DOHH2 (cell line): ENCODE data around the gene VAV1.

Experiments used
- H3F3A ChIP-seq: fragments of 200-600 bp; sonication (generic), shearing (Covaris generic); 2 replicates; pipeline ENCODE4 v1.6.0; 2016; ENCODE audit warnings: antibody characterized with exemption, mild to moderate bottlenecking; ENCODE audit not compliant: control insufficient read depth, insufficient read depth
- H3K27ac ChIP-seq: fragments of 200-600 bp; sonication (generic); 2 replicates; pipeline ENCODE4 v1.5.1; 2014; ENCODE audit warnings: low read depth, mild to moderate bottlenecking, low read length, moderate library complexity
- H3K27me3 ChIP-seq: fragments of 200-600 bp; sonication (generic); 2 replicates; pipeline ENCODE4 v1.6.1; 2014; ENCODE audit warnings: mild to moderate bottlenecking, low read length, mixed read lengths; ENCODE audit not compliant: control insufficient read depth
- H3K36me3 ChIP-seq: fragments of 200-600 bp; sonication (generic); 2 replicates; pipeline ENCODE4 v1.6.1; 2014; ENCODE audit warnings: mild to moderate bottlenecking, low read length, moderate library complexity, mixed read lengths; ENCODE audit not compliant: control insufficient read depth
- H3K4me1 ChIP-seq: fragments of 200-600 bp; sonication (generic); 2 replicates; pipeline ENCODE4 v1.6.1; 2014; ENCODE audit warnings: mild to moderate bottlenecking, low read length, mixed read lengths; ENCODE audit not compliant: control insufficient read depth
- H3K4me2 ChIP-seq: fragments of 200-600 bp; sonication (generic); 2 replicates; pipeline ENCODE4 v1.6.0; 2014; ENCODE audit warnings: mild to moderate bottlenecking, low read length, moderate library complexity
- H3K4me3 ChIP-seq: fragments of 200-600 bp; sonication (generic); 2 replicates; pipeline ENCODE4 v1.5.1; 2014; ENCODE audit warnings: mild to moderate bottlenecking, low read length, mixed read lengths
- H3K79me2 ChIP-seq: fragments of 200-600 bp; sonication (generic); 2 replicates; pipeline ENCODE4 v1.6.1; 2014; ENCODE audit warnings: mild to moderate bottlenecking, low read length, mixed read lengths; ENCODE audit not compliant: control insufficient read depth
- H3K9me2 ChIP-seq: fragments of 200-600 bp; sonication (generic); replicated peaks from 2 replicates; pipeline ENCODE4 v1.6.1; 2014; ENCODE audit warnings: mild to moderate bottlenecking, low read length, mixed read lengths; ENCODE audit not compliant: control insufficient read depth
- H3K9me3 ChIP-seq: fragments of 200-600 bp; sonication (generic); 2 replicates; pipeline ENCODE4 v1.6.1; 2014; ENCODE audit warnings: antibody characterized with exemption, low read length, mixed read lengths; ENCODE audit not compliant: control insufficient read depth, insufficient read depth
- H4K20me1 ChIP-seq: fragments of 200-600 bp; sonication (generic); 2 replicates; pipeline ENCODE4 v1.6.0; 2014; ENCODE audit warnings: low read depth, mild to moderate bottlenecking, antibody characterized with exemption, low read length, moderate library complexity; ENCODE audit not compliant: control insufficient read depth, insufficient read depth
- EZH2phosphoT487 ChIP-seq: fragments of 200-600 bp; sonication (generic); IDR thresholded peaks from 2 replicates; pipeline ENCODE4 v1.6.1; 2017; ENCODE audit warnings: borderline replicate concordance, mild to moderate bottlenecking, antibody characterized with exemption, low read length, moderate library complexity, mixed read lengths
- TF ChIP-seq, protein P1 (sequence below): fragments of 200-600 bp; sonication (generic); IDR thresholded peaks from one replicate; pipeline ENCODE4 v1.5.1; 2014; ENCODE audit warnings: antibody characterized with exemption, mild to moderate bottlenecking, low read depth, low read length; ENCODE audit not compliant: poor library complexity, severe bottlenecking

The VAV1 gene

DNA sequence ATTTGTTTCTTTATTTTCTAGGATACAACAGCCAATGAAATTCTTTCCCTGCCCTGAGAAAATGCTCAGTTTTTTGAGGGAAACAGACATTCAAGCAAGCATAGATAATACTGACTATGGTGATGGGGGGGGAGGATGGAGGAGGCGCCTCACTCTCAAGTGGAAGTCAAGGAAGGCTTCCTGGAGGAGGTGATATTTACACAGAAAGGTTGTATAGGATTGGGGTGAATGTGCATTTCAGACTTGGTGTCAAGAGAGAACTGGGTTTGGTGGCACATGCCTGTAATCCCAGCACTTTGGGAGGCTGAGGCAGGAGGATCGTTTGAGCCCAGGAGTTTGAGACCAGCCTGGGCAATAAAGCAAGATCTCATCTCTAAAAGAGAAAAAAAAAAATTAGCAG, 102.7 kb downstream of the VAV1 start:
- H3K36me3 ChIP-seq, result no peaks in the 10 kb centered on the region
- no peak overlapping the region for H3K4me3 ChIP-seq
- TF ChIP-seq, protein P1, sequence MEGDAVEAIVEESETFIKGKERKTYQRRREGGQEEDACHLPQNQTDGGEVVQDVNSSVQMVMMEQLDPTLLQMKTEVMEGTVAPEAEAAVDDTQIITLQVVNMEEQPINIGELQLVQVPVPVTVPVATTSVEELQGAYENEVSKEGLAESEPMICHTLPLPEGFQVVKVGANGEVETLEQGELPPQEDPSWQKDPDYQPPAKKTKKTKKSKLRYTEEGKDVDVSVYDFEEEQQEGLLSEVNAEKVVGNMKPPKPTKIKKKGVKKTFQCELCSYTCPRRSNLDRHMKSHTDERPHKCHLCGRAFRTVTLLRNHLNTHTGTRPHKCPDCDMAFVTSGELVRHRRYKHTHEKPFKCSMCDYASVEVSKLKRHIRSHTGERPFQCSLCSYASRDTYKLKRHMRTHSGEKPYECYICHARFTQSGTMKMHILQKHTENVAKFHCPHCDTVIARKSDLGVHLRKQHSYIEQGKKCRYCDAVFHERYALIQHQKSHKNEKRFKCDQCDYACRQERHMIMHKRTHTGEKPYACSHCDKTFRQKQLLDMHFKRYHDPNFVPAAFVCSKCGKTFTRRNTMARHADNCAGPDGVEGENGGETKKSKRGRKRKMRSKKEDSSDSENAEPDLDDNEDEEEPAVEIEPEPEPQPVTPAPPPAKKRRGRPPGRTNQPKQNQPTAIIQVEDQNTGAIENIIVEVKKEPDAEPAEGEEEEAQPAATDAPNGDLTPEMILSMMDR, result no peak
- TF ChIP-seq EZH2phosphoT487, result no peak
- no peak overlapping the region for H3K4me2 ChIP-seq
- H4K20me1 ChIP-seq, result no peaks in the 10 kb centered on the region
- no peak overlapping the region for H3K27ac ChIP-seq
- no peaks in the 10 kb centered on the region for H3K4me1 ChIP-seq
- no peaks in the 10 kb centered on the region for H3F3A ChIP-seq
- no peaks in the 10 kb centered on the region for H3K9me3 ChIP-seq
- no peaks in the 10 kb centered on the region for H3K79me2 ChIP-seq
- no peaks in the 10 kb centered on the region for H3K9me2 ChIP-seq
- peaks cover 17% of the 10 kb centered on the region for H3K27me3 ChIP-seq

DNA sequence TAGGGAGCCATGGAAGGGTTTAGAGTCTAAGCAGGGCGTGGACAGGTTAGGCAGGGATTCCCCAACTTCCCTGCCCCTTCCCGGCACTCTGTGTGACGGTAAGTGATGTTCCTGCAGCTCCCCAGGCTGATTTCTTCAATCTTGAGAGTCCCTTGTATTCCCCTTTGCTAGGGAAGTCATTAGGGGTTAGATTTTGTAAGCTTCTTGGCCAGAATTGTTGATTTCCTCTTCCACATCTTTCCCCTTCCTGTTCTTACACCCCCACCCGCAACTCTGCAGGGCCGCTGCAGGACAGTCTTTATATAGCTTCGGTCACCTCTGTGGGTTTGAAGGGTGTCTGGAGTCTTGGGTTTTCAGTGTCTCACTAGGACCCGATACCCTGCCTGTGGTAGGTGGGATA, 104.2 kb downstream of the VAV1 start:
- no peaks in the 10 kb centered on the region for H3F3A ChIP-seq
- H3K4me3 ChIP-seq, result no peak overlapping the region
- no peaks in the 10 kb centered on the region for H4K20me1 ChIP-seq
- H3K36me3 ChIP-seq, result no peaks in the 10 kb centered on the region
- peaks cover 17% of the 10 kb centered on the region for H3K27me3 ChIP-seq
- no peaks in the 10 kb centered on the region for H3K4me1 ChIP-seq
- H3K27ac ChIP-seq, result no peak overlapping the region
- no peaks in the 10 kb centered on the region for H3K9me3 ChIP-seq
- no peaks in the 10 kb centered on the region for H3K9me2 ChIP-seq
- H3K4me2 ChIP-seq, result no peak overlapping the region
- no peaks in the 10 kb centered on the region for H3K79me2 ChIP-seq
- TF ChIP-seq, protein P1, result no peak
- TF ChIP-seq EZH2phosphoT487, result no peak

DNA sequence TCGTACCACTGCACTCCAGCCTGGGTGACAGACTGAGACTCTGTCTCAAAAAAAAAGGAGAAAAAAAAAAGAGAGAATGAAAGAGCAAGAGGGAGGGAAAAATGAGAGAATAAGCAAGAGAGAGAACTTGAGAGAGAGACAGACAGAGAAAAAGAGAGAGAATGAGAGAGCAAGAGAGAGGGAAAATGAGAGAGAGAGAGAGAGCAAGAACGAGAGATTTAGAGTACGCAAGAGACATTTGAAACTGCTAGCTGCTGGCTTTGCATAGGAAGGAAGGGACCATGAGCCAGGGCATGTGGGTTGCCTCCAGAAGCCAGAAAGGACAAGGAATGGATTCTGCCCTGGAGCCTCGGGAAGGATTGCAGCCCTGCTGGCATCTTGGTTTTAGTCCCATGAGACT, 105.3 kb downstream of the VAV1 start:
- Histone ChIP-seq H3F3A (no peaks in the 10 kb centered on the region), H4K20me1 (no peaks in the 10 kb centered on the region), H3K79me2 (no peaks in the 10 kb centered on the region), H3K9me2 (no peaks in the 10 kb centered on the region), H3K27me3 (peaks cover 17% of the 10 kb centered on the region), H3K27ac (no peak overlapping the region), H3K4me2 (no peak overlapping the region), H3K9me3 (no peaks in the 10 kb centered on the region), H3K4me3 (no peak overlapping the region), H3K36me3 (no peaks in the 10 kb centered on the region), H3K4me1 (no peaks in the 10 kb centered on the region)
- TF ChIP-seq, protein P1, result no peak
- no peak for TF ChIP-seq EZH2phosphoT487
